MCF 10A (cell line): Measurements from ENCODE around the gene ANP32A. TPM values are rescaled to one million over a fixed set of nuclear protein-coding genes. Genes with fewer than 3 reads are reported as not detected.

Experiments
- BruUV-seq: library from RNA; stranded (reverse); fragments of 400-500 nt; replicated peaks from 2 replicates; lab custom pipeline; 2021; lab: Mats Ljungman, UMichigan
- CTCF ChIA-PET: fragments of 300-600 bp; sonication (Branson Sonifier 250); formaldehyde crosslinking; extraction: SDS; loops from one replicate; lab custom pipeline; 2021; ENCODE audit warnings: antibody characterized with exemption, inconsistent platforms; lab: Yijun Ruan, JAX
- POLR2A ChIA-PET: fragments of 300-600, 350-650 bp; sonication (Branson Sonifier 250); formaldehyde crosslinking; extraction: SDS; loops from one replicate; lab custom pipeline; 2020; ENCODE audit warnings: antibody characterized with exemption, inconsistent platforms; lab: Yijun Ruan, JAX
- DNase-seq: peaks from one replicate; pipeline ENCODE4 v3.0.0-alpha.2; 2018; ENCODE audit not compliant: unreplicated experiment
- H3K27ac Mint-ChIP-seq: one replicate; pipeline ENCODE4 v1.8.0; 2022; ENCODE audit warnings: mild to moderate bottlenecking, low read depth, mixed read lengths; ENCODE audit not compliant: unreplicated experiment
- H3K27me3 Mint-ChIP-seq: one replicate; pipeline ENCODE4 v1.8.0; 2022; ENCODE audit warnings: mixed read lengths; ENCODE audit not compliant: insufficient read depth, unreplicated experiment
- H3K36me3 Mint-ChIP-seq: one replicate; pipeline ENCODE4 v1.8.0; 2022; ENCODE audit warnings: mild to moderate bottlenecking, moderate library complexity, mixed read lengths; ENCODE audit not compliant: insufficient read depth, unreplicated experiment
- H3K4me1 Mint-ChIP-seq: one replicate; pipeline ENCODE4 v1.8.0; 2022; ENCODE audit warnings: mixed read lengths; ENCODE audit not compliant: insufficient read depth, unreplicated experiment
- H3K4me3 Mint-ChIP-seq: one replicate; pipeline ENCODE4 v1.8.0; 2022; ENCODE audit warnings: mild to moderate bottlenecking, moderate library complexity, mixed read lengths; ENCODE audit not compliant: unreplicated experiment
- H3K9me3 Mint-ChIP-seq: one replicate; pipeline ENCODE4 v1.8.0; 2022; ENCODE audit warnings: mixed read lengths; ENCODE audit not compliant: unreplicated experiment
- intact Hi-C: fragments of 100-400 bp; cut with micrococcal nuclease; formaldehyde crosslinking; loops from 2 replicates; pipeline ENCODE4 v1.14.1; 2022
- total RNA-seq: library from RNA; stranded (reverse); gene quantifications from 2 replicates; pipeline ENCODE4 v1.2.3, GENCODE V29; 2022
- TF ChIP-seq, protein P1 (sequence below): fragments of 200-600 bp; IDR thresholded peaks from one replicate; pipeline ENCODE4 v1.8.0; 2022; ENCODE audit warnings: antibody characterized with exemption, mild to moderate bottlenecking; ENCODE audit not compliant: unreplicated experiment

The ANP32A gene
- total RNA-seq, 1 experiment from 2014 or later = 150 TPM

DNA sequence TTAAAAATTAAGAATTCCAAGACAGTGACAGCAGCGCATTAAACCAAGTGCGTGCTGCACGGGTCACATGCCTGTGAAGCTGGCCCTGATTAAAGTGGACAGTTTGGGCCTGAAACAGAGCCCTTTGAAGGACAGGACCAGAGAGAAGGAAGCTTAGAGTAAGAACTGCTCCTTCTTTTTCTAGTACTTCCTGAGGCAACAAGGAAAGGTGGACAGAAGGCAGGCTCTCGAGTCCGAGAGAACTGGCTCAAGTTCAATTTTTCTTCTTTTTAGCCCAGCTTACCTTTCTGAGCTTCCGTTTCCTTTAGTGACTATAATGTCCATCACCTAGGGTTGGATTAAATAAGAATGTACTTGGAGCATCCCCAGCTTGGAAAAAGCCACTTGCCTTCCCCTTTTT lies 26.9 kb downstream of the ANP32A start:
- ChIA-PET CTCF (interaction anchor here (0.8 to 2.1 kb wide), 5 partner anchors 40 to 244 kb away, joined by 3 to 6 read pairs (median 4); no protein-coding TSS in a partner anchor), POLR2A (interaction anchor here (0.5 to 3.1 kb wide), 5 partner anchors 15 to 149 kb away, joined by 3 to 95 read pairs (median 16); partner anchors contain the start of gene ANP32A)
- Mint-ChIP-seq H3K4me1 (peaks cover 32% of the 10 kb centered on the region), H3K36me3 (peaks cover 16% of the 10 kb centered on the region), H3K27me3 (no peaks in the 10 kb centered on the region), H3K27ac (no peak overlapping the region), H3K4me3 (no peak overlapping the region), H3K9me3 (no peaks in the 10 kb centered on the region)
- TF ChIP-seq, protein P1, sequence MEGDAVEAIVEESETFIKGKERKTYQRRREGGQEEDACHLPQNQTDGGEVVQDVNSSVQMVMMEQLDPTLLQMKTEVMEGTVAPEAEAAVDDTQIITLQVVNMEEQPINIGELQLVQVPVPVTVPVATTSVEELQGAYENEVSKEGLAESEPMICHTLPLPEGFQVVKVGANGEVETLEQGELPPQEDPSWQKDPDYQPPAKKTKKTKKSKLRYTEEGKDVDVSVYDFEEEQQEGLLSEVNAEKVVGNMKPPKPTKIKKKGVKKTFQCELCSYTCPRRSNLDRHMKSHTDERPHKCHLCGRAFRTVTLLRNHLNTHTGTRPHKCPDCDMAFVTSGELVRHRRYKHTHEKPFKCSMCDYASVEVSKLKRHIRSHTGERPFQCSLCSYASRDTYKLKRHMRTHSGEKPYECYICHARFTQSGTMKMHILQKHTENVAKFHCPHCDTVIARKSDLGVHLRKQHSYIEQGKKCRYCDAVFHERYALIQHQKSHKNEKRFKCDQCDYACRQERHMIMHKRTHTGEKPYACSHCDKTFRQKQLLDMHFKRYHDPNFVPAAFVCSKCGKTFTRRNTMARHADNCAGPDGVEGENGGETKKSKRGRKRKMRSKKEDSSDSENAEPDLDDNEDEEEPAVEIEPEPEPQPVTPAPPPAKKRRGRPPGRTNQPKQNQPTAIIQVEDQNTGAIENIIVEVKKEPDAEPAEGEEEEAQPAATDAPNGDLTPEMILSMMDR = no peak
- intact Hi-C loops = loop anchor here (2.0 kb wide), 1 partner anchor 23 kb away; no protein-coding TSS in a partner anchor
- no peak for DNase-seq
- BruUV-seq = no TSS peak

GRCh38 chr15:68792901-68793766 lies 27.6 kb downstream of the ANP32A start:
- no TSS peak for BruUV-seq
- no peak for DNase-seq
- H3K36me3 Mint-ChIP-seq = peaks cover 21% of the 10 kb centered on the region
- no peaks in the 10 kb centered on the region for H3K27me3 Mint-ChIP-seq
- CTCF ChIA-PET = interaction anchor here (0.6 to 2.1 kb wide), 3 partner anchors 116 to 430 kb away, joined by 3 to 6 read pairs (median 3); no protein-coding TSS in a partner anchor
- POLR2A ChIA-PET = interaction anchor here (0.8 to 3.1 kb wide), 3 partner anchors 24 to 83 kb away, joined by 3 to 95 read pairs (median 23); partner anchors contain the start of gene ANP32A
- TF ChIP-seq, protein P1 = no peak
- H3K9me3 Mint-ChIP-seq = no peaks in the 10 kb centered on the region
- H3K4me1 Mint-ChIP-seq = peaks cover 32% of the 10 kb centered on the region
- H3K4me3 Mint-ChIP-seq = no peak overlapping the region
- intact Hi-C loops = no loop called here
- H3K27ac Mint-ChIP-seq = no peak overlapping the region

DNA sequence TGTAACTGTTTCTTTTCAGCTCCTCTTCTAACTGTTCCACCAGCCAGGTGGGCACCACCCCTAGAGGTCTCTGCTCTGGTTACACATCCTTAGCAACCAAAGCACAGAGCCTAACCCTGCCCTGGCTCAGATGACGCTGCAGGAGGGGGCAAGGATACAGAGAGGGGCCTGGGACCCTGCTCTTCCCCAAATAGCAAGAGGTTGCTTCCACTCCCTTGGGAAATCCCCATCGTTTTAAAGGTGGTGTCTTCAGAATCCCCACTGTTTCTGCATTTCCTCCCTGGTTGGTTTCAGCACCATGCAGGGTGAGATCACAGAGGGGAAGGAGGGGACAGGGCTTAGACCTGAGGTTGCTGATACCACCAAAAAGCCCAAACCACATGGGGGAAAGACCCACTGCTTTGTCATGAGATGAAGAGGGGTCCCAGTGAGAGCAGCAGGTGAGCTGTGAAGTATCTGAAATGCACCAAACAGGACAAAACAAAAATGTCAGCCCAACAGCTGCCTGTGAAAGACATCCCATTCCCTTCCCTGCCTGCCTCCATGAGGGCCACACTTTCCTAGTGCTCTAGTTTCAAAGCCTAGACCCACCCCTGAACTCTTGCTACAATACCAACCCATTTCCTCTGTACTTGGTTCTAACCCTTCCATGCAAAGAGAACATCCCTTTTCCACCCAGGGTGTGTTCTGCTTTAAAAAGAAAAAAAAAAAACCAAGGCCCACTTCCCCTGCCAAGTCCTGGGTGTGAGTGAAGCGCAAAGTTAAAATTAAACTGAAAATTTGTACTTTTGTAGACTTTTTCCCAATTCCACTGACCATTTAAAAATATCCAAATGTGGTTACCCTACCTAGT lies 29.0 kb downstream of the ANP32A start:
- Mint-ChIP-seq H3K9me3 (no peaks in the 10 kb centered on the region), H3K4me3 (no peak overlapping the region), H3K27ac (peak overlapping the region; percentile 51), H3K4me1 (peaks cover 32% of the 10 kb centered on the region), H3K36me3 (peaks cover 26% of the 10 kb centered on the region), H3K27me3 (no peaks in the 10 kb centered on the region)
- ChIA-PET CTCF (no interaction called here), POLR2A (interaction anchor here (0.8 kb wide), 1 partner anchor 84 kb away, joined by 3 read pairs; no protein-coding TSS in a partner anchor)
- no TSS peak for BruUV-seq
- TF ChIP-seq, protein P1 = no peak
- intact Hi-C loops = no loop called here
- DNase-seq = no peak

DNA sequence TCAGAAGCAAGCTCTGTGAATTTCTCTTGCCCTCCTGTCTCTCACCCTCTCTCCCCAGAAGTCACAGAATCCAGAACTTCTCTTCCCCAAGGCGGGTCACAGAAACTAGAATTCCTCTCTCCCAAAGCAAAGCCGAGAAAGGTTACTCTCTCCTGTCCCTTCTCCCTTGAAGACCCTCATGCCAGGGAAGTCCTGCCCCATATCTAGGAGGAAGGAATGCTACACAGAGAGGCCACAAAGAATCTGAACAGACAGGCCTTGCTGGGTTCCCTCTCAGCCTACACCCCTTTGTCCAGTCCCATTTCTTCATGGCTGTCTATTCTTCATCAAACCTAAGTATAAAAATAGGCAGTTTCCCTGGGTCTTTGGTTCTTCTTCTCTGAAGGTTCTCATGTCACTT lies 29.8 kb downstream of the ANP32A start:
- Mint-ChIP-seq H3K36me3 (peaks cover 33% of the 10 kb centered on the region), H3K4me3 (no peak overlapping the region), H3K27ac (peak overlapping the region; percentile 51), H3K27me3 (no peaks in the 10 kb centered on the region), H3K9me3 (no peaks in the 10 kb centered on the region), H3K4me1 (peaks cover 27% of the 10 kb centered on the region)
- intact Hi-C loops = no loop called here
- TF ChIP-seq, protein P1 = no peak
- no peak for DNase-seq
- ChIA-PET POLR2A (no interaction called here), CTCF (no interaction called here)
- BruUV-seq = no TSS peak
